Esophagus mucosa (tissue), 1 donor: Measurements from ENCODE around the gene MYO1D. TPM values are rescaled to one million over a fixed set of nuclear protein-coding genes. Genes with fewer than 3 reads are reported as not detected.
"Not testable (repeated sequence)": the region's sequence is repeated elsewhere in the genome, so short reads cannot be mapped to it uniquely, and the experiment has no call there.

Experiments used
- ATAC-seq: fragments of 200-7000 bp; cut with Tn5 transposase; one replicate; pipeline ENCODE4 v1.9.1; 2020
- total RNA-seq: library from RNA; stranded (reverse); gene quantifications from one replicate; pipeline ENCODE4 v1.2.4, GENCODE V29; 2023
- donor health status: DM: yes; HTN: yes; CAD: no.

Gene MYO1D
- total RNA-seq, 1 donor from 2014 or later: 55.0 TPM

GRCh38 chr17:32485261-32486110, 391.4 kb downstream of the MYO1D start:
- no peak for ATAC-seq

GRCh38 chr17:32484628-32485027, 392.3 kb downstream of the MYO1D start:
- ATAC-seq: no peak

- no peak for ATAC-seq
Measured at GRCh38 chr17:32484041-32484461, 392.9 kb downstream of the MYO1D start.

GRCh38 chr17:32483451-32484019, 393.4 kb downstream of the MYO1D start:
- ATAC-seq: peak; percentile 57

- no peak for ATAC-seq
Measured at GRCh38 chr17:32482568-32483320, 394.2 kb downstream of the MYO1D start.

- ATAC-seq: no peak
Measured at GRCh38 chr17:32481193-32481592, 395.7 kb downstream of the MYO1D start.

- ATAC-seq: no peak
Measured at GRCh38 chr17:32479074-32479617, 397.8 kb downstream of the MYO1D start.

- no peak for ATAC-seq
Measured at GRCh38 chr17:32477220-32477619, 399.7 kb downstream of the MYO1D start.

- no peak for ATAC-seq
Measured at GRCh38 chr17:32475258-32475657, 401.7 kb downstream of the MYO1D start.

- ATAC-seq: no peak
Measured at GRCh38 chr17:32471652-32472051, 405.3 kb downstream of the MYO1D start.

GRCh38 chr17:32470405-32471167, 406.3 kb downstream of the MYO1D start:
- no peak for ATAC-seq

GRCh38 chr17:32467949-32468348, 409.0 kb downstream of the MYO1D start:
- ATAC-seq: no peak

GRCh38 chr17:32464374-32464773, 412.6 kb downstream of the MYO1D start:
- ATAC-seq: no peak

- no peak for ATAC-seq
Measured at GRCh38 chr17:32463304-32463703, 413.6 kb downstream of the MYO1D start.

GRCh38 chr17:32461853-32462617, 414.9 kb downstream of the MYO1D start:
- ATAC-seq: peak; percentile 78

GRCh38 chr17:32461498-32461852, 415.4 kb downstream of the MYO1D start:
- peak; percentile 35 for ATAC-seq

GRCh38 chr17:32460054-32460453, 416.9 kb downstream of the MYO1D start:
- ATAC-seq: no peak

GRCh38 chr17:32458371-32458770, 418.6 kb downstream of the MYO1D start:
- no peak for ATAC-seq

- ATAC-seq: no peak
Measured at GRCh38 chr17:32453370-32453769, 423.6 kb downstream of the MYO1D start.

GRCh38 chr17:32452281-32452680, 424.6 kb downstream of the MYO1D start:
- ATAC-seq: no peak

- ATAC-seq: no peak
Measured at GRCh38 chr17:32451879-32452278, 425.0 kb downstream of the MYO1D start.

- ATAC-seq: not testable (repeated sequence)
Measured at GRCh38 chr17:32450379-32450778, 426.5 kb downstream of the MYO1D start.
